Measurements from ENCODE around the gene SIRPB2. TPM values are rescaled to one million over a fixed set of nuclear protein-coding genes. Genes with fewer than 3 reads are reported as not detected.
A peak's percentile ranks its signal among the peaks of the same experiment; 100 is the strongest.

SIRPB2 gene
- total RNA-seq, 3 donors from 2014 or later = 2.9 to 30.9 (median 4.3) TPM

- intact Hi-C loops (cut with DNase I; ENCODE audit: low total_unique reads) = no loop called here
- Histone ChIP-seq H3K27ac (peak overlapping the region in 1 of 2 donors; percentile 25), H3K4me1 (no peaks in the 10 kb centered on the region), H3K9me3 (no peaks in the 10 kb centered on the region), H3K36me3 (no peaks in the 10 kb centered on the region), H3K4me3 (no peak overlapping the region), H3K27me3 (no peaks in the 10 kb centered on the region)
- no peak for DNase-seq (ENCODE audit: low spot score in 2 of 2)
- TF ChIP-seq POLR2A (IDR thresholded peaks at IDR 0.05) (no peak), POLR2AphosphoS5 (IDR thresholded peaks at IDR 0.05) (no peak), CTCF (IDR thresholded peaks at IDR 0.05) (no peak)
Observed at GRCh38 chr20:1491860-1492642, 831 bp upstream of the SIRPB2 start.

GRCh38 chr20:1490643-1491195, 501 bp downstream of the SIRPB2 start:
- Histone ChIP-seq H3K27ac (peak overlapping the region in 1 of 2 donors; percentile 25), H3K4me3 (peak overlapping the region; percentile 5 to 46 (median 41))
- TF ChIP-seq CTCF (IDR thresholded peaks at IDR 0.05) = no peak
- TF ChIP-seq POLR2AphosphoS5 (IDR thresholded peaks at IDR 0.05) = no peak
- no peak for TF ChIP-seq POLR2A (IDR thresholded peaks at IDR 0.05)

DNA sequence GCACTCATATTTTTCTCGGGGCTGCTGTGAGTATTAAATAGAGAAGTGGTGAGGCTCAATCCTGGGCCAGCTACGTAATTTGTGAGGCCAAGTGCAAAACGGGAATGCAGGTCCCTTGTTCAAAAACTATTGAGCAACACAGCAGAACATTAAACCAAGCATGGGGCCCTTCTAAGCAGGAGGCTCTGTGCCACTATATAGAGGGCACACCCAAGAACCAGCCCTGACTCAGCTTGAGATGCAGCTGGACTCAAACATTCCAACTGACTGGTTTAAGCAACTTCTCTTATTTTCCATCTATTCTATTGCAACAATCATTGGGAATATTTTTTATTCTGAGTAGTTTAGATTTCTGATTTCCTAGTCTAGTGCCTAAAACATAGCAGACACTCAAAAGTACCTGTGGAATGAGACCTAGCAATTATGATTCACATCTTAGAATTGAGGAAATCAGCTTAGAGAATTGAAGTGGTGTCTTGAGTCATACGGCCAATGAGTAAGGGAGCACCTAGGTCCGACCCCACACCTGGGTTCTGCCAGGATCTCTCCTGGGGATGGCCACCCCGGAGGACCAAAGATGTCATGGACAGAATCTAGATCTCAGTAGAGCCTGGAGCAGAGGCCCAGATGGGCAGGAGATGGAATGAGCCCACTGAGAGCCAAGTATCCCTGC, 1.3 kb downstream of the SIRPB2 start:
- Histone ChIP-seq H3K4me3 (peak overlapping the region in 1 of 3 donors; percentile 41), H3K9me3 (no peaks in the 10 kb centered on the region), H3K27me3 (no peaks in the 10 kb centered on the region), H3K36me3 (no peaks in the 10 kb centered on the region), H3K4me1 (no peaks in the 10 kb centered on the region), H3K27ac (no peak overlapping the region)
- intact Hi-C loops (cut with DNase I; ENCODE audit: low total_unique reads) = no loop called here
- TF ChIP-seq CTCF (IDR thresholded peaks at IDR 0.05) (no peak), POLR2AphosphoS5 (IDR thresholded peaks at IDR 0.05) (no peak), POLR2A (IDR thresholded peaks at IDR 0.05) (no peak)
- DNase-seq (ENCODE audit: low spot score in 2 of 2) = no peak

More at GRCh38 chr20:1490643-1491195, 501 bp downstream of the SIRPB2 start:
- Histone ChIP-seq H3K36me3 (no peaks in the 10 kb centered on the region), H3K9me3 (no peaks in the 10 kb centered on the region), H3K27me3 (no peaks in the 10 kb centered on the region), H3K4me1 (no peaks in the 10 kb centered on the region)
- intact Hi-C loops (cut with DNase I; ENCODE audit: low total_unique reads) = no loop called here
- DNase-seq (ENCODE audit: low spot score in 2 of 2) = no peak

DNA sequence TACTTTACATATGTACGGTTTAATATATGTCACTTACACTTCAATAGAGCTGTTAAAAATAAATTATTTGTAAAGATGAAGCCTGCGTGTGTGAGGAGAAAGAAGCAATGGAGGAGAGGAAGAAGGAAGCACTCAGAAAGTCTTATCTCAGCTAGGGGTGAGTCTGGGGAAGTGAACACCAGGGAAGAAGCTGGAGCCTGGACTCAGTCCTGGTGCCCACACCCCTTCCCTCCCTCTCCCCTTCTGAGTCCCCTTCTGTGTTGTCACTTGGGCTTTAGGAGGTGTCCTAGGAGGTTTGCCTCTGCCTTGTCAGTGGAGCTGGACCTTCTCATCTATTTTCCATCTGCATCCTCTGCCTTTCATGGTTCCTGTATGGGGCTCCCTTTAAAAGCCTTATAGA, 1.9 kb downstream of the SIRPB2 start:
- H3K9me3 ChIP-seq = no peaks in the 10 kb centered on the region
- no peak for DNase-seq (ENCODE audit: low spot score in 2 of 2)
- no peaks in the 10 kb centered on the region for H3K4me1 ChIP-seq
- intact Hi-C loops (cut with DNase I; ENCODE audit: low total_unique reads) = no loop called here
- no peaks in the 10 kb centered on the region for H3K27me3 ChIP-seq
- H3K4me3 ChIP-seq = peak overlapping the region in 1 of 3 donors; percentile 22
- TF ChIP-seq POLR2A (IDR thresholded peaks at IDR 0.05) (no peak), POLR2AphosphoS5 (IDR thresholded peaks at IDR 0.05) (no peak), CTCF (IDR thresholded peaks at IDR 0.05) (no peak)
- no peaks in the 10 kb centered on the region for H3K36me3 ChIP-seq
- no peak overlapping the region for H3K27ac ChIP-seq

- Histone ChIP-seq H3K4me3 (no peak overlapping the region), H3K9me3 (no peaks in the 10 kb centered on the region), H3K27ac (no peak overlapping the region), H3K36me3 (no peaks in the 10 kb centered on the region), H3K4me1 (no peaks in the 10 kb centered on the region), H3K27me3 (no peaks in the 10 kb centered on the region)
- TF ChIP-seq POLR2A (IDR thresholded peaks at IDR 0.05) (no peak), CTCF (IDR thresholded peaks at IDR 0.05) (no peak), POLR2AphosphoS5 (IDR thresholded peaks at IDR 0.05) (no peak)
- intact Hi-C loops (cut with DNase I; ENCODE audit: low total_unique reads) = no loop called here
- no peak for DNase-seq (ENCODE audit: low spot score in 2 of 2)
Observed at GRCh38 chr20:1486566-1486965, 4.7 kb downstream of the SIRPB2 start.
